NCI-H1694 treated with DMSO at 0.1 percent for 48 hours (cell line): Measurements from ENCODE around the gene COL15A1.

Experiments
- DNase-seq: peaks from one replicate; lab custom pipeline; 2025; lab: John Stamatoyannopoulos, UW

The COL15A1 gene

GRCh38 chr9:98973171-98973570, 29.5 kb downstream of the COL15A1 start:
- no peak for DNase-seq

DNA sequence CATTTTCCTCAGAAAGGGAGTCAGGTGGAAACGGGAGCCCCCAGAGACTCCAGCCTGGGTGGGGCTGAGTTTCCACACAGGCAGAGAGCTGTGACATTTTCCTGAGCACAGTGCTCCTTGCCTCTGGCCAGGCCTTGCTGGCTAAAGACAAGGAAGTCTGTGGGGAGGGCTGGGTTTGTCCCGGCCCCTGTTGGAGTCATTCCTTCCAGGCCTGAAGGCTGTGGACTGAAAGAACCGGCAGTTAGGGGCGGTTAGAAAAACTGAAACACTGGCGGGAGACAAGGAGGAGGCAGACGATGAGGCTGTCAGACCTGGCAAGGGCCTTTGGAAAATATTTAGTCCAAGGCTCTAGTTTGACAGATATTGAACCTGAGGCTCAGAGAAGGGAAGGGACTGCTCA, 29.9 kb downstream of the COL15A1 start:
- no peak for DNase-seq

DNA sequence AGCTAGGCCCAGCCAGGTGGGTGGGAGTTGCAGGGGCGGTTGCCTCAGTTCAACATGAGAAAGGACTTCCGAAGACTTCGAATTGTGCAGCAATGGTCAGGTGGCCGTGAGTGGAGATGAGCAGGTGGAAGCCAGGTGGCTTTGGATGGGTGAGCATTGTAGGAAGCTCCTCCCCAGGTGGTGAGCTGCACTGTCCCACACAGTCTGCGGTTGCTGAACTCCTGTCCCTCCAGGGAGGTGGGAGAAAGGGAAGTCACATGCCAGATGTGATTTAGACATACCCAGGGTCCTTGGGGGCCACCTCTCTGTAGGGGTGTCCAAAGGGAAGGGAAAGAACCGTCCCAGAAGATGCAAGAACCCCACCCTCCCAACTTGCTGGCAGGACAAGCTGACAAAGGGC, 30.4 kb downstream of the COL15A1 start:
- no peak for DNase-seq

DNA sequence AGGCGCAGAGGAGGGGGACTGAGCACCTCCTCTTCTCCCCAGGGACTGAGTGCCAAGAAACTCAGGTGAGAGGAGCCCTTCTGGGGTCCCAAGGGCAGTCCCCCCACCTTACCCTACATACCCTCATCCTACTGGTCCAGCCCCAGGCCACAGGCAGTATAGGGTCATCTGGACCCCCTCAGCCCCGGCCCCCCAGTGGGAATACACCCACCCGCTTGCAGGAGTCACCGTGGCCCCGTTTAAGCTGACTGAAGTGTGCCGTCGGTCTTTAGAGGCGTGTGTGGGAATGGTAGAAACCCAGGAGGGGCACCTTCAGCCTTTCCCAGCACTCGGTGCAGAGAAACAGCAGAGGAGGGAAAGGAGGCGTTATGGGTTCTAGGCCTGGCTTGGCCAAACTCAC, 30.8 kb downstream of the COL15A1 start:
- no peak for DNase-seq

GRCh38 chr9:98974994-98975712, 31.4 kb downstream of the COL15A1 start:
- DNase-seq, result peak; percentile 28

GRCh38 chr9:98975838-98976237, 32.1 kb downstream of the COL15A1 start:
- DNase-seq, result no peak

DNA sequence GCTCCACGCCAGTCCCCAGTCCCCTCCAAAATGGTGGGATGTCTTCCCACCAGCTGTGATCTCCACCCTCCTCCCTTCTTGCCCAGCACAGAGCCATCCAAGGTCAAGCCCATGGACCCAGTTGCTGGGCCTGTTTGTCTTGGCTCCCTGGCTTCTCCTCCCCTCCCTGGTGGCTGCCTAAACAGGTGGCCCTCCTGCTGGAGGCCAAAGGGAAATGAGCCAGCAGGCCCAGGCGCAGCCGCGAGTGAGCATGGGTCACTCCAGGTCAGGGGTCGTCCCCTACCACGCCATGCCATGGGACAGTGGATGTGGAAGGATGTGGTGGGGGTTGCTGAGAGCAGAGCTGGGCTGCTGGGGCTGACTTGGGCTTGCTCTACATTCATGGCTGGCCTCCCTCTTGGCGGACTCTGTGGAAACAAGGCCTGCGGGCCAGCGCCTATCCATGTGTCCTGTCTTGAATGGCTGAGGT, 33.6 kb downstream of the COL15A1 start:
- no peak for DNase-seq

GRCh38 chr9:98977813-98978212, 34.1 kb downstream of the COL15A1 start:
- DNase-seq, result no peak

DNA sequence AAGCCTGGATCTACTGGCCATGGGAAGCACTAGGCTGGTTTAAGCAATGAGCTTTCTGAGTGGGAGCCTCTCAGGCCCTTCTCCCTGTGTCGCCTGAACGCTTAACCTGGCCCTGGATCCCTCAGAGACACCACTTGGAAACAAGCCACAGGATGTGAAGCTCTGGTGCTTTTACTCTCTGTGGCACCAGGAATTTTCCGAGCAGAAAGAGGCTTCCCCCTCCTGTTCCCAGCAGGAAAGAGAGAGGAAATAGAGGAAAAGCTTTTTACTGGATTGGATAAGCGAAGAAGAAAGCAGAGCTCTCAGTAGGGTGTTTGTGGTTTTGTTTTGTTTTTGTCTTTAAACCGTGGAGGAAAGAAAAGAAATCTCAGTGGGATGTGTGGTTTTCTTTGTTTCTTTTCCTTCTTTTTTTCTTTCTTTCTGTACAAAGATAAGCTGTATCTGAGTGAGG, 34.5 kb downstream of the COL15A1 start:
- peak; percentile 48 for DNase-seq

GRCh38 chr9:98980291-98980690, 36.6 kb downstream of the COL15A1 start:
- DNase-seq, result peak; percentile 28

GRCh38 chr9:98983295-98984268, 39.9 kb downstream of the COL15A1 start:
- DNase-seq, result no peak

DNA sequence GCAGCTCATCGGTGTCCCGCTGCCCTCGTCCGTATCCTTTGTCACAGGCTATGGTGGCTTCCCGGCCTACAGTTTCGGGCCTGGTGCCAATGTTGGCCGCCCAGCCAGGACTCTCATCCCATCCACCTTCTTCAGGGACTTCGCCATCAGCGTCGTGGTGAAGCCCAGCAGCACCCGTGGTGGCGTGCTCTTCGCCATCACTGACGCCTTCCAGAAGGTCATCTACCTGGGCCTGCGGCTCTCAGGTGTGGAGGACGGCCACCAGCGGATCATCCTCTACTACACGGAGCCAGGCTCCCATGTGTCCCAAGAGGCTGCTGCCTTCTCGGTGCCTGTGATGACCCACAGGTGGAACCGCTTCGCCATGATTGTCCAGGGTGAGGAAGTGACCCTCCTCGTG, 41.9 kb downstream of the COL15A1 start:
- no peak for DNase-seq

GRCh38 chr9:98986866-98987651, 43.4 kb downstream of the COL15A1 start:
- no peak for DNase-seq

DNA sequence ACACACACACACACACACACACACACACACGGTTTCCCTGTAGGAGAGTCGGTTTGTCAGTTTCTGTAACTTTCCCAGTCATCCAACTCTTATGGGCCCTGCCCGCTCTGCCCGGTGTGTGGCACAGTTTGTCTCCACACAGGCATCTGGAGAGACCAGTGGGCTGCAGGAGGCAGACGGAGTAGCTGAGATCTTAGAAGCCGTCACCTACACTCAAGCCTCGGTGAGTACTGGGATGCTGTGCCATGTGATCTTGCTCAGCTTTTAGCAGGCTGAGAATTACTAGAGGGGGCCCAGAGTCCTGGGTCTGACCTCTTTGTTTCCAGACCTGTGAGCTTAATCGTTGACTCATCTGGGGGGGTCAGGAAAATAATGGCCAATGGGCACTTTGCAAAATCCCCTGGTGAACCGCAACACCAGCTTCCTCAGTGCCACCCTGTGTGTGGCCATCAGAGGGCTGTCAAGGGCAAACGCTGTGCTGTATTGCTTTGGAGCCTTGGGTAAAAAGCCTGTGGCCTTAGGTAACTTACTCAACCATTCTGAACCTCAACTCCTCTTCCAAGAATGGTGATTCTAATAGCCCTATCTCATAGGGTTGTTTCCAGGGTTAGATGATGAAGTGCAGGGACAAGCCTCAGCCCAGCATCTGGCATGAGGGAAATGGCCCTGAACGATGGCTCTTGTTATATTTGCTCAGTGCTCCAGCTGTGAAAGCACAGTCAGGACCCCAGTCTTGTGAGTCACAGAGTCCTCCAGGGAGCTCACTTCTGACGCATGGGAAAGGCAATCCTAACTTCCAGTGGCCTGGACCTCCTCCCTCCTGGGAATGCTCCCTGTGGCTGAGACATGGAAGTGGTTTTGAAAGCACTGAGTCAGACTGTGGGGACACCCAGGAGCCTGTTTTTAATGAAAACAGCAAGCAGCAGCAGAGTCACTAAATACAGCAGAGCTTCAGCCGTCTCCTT, 45.6 kb downstream of the COL15A1 start:
- DNase-seq, result no peak

DNA sequence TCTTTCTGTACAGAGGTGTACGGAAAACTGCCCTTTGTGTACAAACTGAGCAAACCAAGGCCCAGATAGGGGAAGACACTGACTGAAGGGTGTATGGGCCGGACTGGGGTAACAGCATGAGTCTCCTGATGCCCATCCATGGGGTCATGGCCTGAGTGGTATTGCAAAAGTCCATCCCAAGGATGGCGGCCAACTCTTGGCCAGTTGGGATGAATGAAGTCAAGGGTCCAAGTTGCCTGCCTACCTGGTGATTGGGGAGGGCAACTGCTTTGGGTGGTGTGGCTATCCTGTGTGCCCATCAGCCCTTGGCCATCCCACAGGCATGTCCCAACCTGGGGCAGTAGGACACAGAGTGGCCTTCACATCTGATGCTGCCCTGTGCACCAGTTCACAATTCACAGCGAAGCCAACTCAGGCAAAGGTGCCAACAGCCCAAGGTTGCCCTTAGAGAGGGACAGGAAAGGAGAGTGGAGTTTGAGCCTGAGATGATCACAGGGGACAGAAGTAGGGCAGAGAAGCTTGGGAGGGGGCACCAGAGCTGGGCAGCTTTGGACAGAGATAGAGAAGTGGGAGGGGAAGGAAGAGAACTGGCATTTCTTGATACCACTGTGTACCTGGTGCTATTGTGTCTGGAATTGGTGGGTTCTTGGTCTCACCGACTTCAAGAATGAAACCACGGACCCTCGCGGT, 46.6 kb downstream of the COL15A1 start:
- DNase-seq, result no peak

- DNase-seq, result no peak
These were observed 48.6 kb downstream of the COL15A1 start for GRCh38 chr9:98992107-98992884.

DNA sequence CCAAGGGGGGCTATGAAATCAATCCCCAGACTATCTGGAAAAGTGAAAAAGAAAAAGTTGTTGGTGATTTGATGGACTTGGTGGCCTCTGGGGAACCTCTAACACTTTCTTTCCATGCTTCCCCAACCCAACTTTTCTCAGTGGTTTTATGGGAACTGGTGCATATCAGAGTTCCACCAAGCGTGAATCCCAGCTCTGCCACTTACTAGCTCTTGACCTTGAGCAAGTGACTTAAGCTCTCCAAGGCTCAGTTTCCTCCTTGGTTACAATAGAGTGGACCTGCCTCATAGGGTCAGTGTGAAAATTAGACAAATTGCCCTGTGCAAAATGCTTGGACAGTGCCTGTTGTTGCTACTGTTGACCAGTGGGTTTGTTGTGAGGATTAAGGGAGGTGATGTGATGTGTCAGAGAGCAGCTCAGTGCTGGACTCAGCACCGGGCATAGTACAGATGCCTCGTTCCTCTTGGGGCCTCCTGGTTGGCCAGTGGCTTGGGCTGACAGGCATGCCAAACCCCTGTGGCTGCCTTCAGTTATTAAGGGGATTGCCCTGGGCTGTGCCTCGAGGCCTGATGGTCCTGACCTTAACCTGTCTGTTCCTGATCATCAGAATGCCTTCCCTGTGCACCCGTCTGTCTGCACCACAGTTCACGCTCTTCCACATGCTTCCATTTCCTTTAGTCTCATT, 49.3 kb downstream of the COL15A1 start:
- no peak for DNase-seq

DNA sequence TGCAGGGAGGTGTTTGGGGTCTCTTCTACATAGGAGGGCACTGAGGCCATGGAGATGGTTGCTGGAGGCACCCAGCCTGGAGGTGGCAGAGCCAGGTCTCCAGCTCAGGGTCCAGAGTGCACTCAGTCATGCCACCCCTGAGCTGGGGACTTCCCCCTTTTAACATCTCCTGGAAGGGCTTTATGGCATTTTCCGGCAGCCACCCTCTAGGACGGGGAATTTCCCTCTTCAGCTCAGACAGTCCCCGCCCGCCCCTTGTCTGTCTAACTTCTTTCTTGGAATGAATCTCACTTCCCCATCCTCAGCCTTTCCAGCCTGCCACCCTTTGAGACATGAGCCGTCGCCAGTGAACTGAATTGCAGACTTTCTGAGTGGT, 49.9 kb downstream of the COL15A1 start:
- DNase-seq, result no peak
